ENCODE measurements around the gene SIRT7.

SIRT7 gene

GRCh38 chr17:81948635-81949378 is 30.8 kb upstream of the SIRT7 start:
- no peak for TF ChIP-seq CTCF (conservative IDR thresholded peaks at IDR 0.05)
- H3K27ac ChIP-seq = no peak overlapping the region

GRCh38 chr17:81947189-81947588 is 29.2 kb upstream of the SIRT7 start, which contains the start of gene MYADML2:
Gene MYADML2, minus strand, starts transcription at chr17:81947233. Its CDS starts 5,492 bp downstream, at chr17:81941741.
- TF ChIP-seq CTCF (conservative IDR thresholded peaks at IDR 0.05) = no peak
- no peak within 1 kb of the TSS for H3K27ac ChIP-seq

GRCh38 chr17:81944858-81945257 is 26.9 kb upstream of the SIRT7 start:
- no peak for TF ChIP-seq CTCF (conservative IDR thresholded peaks at IDR 0.05)
- no peak overlapping the region for H3K27ac ChIP-seq

GRCh38 chr17:81942167-81942553 is 24.2 kb upstream of the SIRT7 start:
- TF ChIP-seq CTCF (conservative IDR thresholded peaks at IDR 0.05) = no peak
- H3K27ac ChIP-seq = no peak overlapping the region

- no peak for TF ChIP-seq CTCF (conservative IDR thresholded peaks at IDR 0.05)
- no peak overlapping the region for H3K27ac ChIP-seq
Observed at GRCh38 chr17:81941484-81942166, 23.6 kb upstream of the SIRT7 start.

- TF ChIP-seq CTCF (conservative IDR thresholded peaks at IDR 0.05) = no peak
- no peak overlapping the region for H3K27ac ChIP-seq
Observed at GRCh38 chr17:81940538-81941483, 22.8 kb upstream of the SIRT7 start.

Data from VCaP (cell line).